ENCODE measurements around the gene ACVR2A.
A peak's percentile ranks its signal among the peaks of the same experiment; 100 is the strongest.

The ACVR2A gene

GRCh38 chr2:147844697-147845410, at the start of gene ACVR2A:
ACVR2A (plus strand) TSS chr2:147845029; CDS start chr2:147845153, 124 bp downstream.
- DNase-seq (ENCODE audit: low read depth in 3 of 3, low spot score in 1 of 3), result peak in 1 of 3 donors; percentile 3

GRCh38 chr2:147800316-147800715, 44.5 kb upstream of the ACVR2A start:
- no peak for DNase-seq (ENCODE audit: low read depth in 3 of 3, low spot score in 1 of 3)

DNA sequence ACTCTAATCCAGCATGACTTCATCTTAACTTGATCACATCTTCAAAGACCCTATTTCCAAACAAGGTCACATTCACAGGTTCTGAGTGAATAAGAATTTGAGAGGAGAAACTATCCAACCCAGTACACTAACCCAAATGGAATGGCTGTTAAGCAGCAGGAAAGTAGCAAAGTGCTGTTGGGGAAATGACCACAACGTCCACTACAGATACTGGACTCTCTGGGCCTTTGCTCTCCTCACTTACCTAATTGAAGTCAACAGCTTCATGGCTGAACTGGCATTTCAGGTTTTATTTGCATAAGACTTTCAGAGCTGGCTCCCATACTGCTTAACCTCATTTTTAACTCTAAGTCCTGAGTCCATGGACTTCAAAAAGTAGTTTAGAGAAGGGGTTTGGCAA, 38.0 kb upstream of the ACVR2A start:
- no peak for DNase-seq (ENCODE audit: low read depth in 3 of 3, low spot score in 1 of 3)

- no peak for DNase-seq (ENCODE audit: low read depth in 3 of 3, low spot score in 1 of 3)
Observed at GRCh38 chr2:147808520-147808919, 36.3 kb upstream of the ACVR2A start.

- DNase-seq (ENCODE audit: low read depth in 3 of 3, low spot score in 1 of 3), result no peak
Observed at GRCh38 chr2:147810883-147811765, 33.7 kb upstream of the ACVR2A start.

DNA sequence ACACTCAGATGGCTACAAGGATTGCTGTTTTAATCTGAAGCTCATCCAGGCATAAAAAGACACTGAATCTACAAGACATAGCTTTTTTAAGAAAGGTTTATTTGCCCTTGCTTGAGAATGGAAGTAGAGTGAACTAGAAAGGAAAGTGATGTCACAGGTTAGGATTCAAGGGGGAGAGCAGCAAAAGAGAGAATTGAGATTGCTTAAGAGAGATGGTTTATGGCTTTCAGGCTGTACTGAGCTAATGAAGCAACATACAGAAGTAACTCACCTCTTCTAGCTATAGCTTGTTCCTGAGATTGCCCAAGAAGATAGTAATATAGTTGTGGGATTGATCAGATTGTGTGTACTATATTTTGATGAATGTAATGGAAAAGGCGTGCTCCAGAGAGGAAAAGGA, 26.1 kb upstream of the ACVR2A start:
- no peak for DNase-seq (ENCODE audit: low read depth in 3 of 3, low spot score in 1 of 3)

- DNase-seq (ENCODE audit: low read depth in 3 of 3, low spot score in 1 of 3), result no peak
Observed at GRCh38 chr2:147824620-147825019, 20.2 kb upstream of the ACVR2A start.

DNA sequence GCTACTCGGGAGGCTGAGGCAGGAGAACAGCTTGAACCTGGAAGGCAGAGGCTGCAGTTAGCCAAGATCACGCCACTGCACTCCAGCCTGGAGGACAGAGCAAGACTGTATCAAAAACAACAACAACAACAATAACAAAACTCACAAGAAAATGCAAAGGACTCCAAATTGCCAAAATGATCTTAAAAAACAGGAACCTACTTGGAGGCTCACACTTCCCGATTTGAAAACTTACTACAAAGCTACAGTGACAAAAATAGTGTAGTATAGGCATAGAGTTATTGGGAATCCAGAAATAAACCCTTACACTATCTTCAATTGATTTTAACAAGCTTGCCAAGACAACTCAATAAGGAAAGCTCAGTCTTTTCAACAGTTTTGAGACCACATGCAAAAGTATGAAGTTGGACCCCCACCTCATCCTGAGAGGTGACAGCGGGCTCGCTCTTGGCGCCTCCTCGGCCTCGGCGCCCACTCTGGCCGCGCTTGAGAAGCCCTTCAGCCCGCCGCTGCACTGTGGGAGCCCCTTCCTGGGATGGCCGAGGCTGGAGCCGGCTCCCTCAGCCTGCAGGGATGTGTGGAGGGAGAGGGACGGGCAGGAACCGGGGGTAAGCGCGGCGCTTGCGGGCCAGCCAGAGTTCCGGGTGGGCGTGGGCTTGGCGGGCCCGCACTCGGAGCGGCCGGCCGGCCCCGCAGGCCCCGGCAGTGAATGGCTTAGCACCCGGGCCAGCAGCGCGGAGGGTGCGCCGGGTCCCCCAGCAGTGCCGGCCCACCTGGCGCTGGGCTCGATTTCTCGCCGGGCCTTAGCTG, 18.3 kb upstream of the ACVR2A start:
- DNase-seq (ENCODE audit: low read depth in 3 of 3, low spot score in 1 of 3), result no peak

- no peak for DNase-seq (ENCODE audit: low read depth in 3 of 3, low spot score in 1 of 3)
Observed at GRCh38 chr2:147827088-147827375, 17.8 kb upstream of the ACVR2A start.

DNA sequence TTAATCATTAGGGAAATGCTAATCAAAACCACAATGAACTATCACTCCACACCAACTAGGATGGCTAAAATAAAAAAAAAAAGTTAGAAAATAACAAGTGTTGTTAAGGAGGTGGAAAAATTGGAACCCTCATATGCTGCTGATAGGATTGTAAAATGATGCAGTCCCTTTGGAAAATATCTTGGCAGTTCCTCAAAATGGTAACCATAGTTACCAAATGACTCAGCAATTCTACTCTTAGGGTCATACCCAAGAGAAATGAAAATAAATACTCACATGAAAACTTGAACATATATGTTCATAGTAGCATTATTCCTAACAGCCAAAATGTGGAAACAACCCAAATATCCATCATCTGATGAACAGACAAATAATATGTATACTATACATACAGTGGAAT, 15.7 kb upstream of the ACVR2A start:
- no peak for DNase-seq (ENCODE audit: low read depth in 3 of 3, low spot score in 1 of 3)

- DNase-seq (ENCODE audit: low read depth in 3 of 3, low spot score in 1 of 3), result no peak
Observed at GRCh38 chr2:147836099-147836498, 8.7 kb upstream of the ACVR2A start.

DNA sequence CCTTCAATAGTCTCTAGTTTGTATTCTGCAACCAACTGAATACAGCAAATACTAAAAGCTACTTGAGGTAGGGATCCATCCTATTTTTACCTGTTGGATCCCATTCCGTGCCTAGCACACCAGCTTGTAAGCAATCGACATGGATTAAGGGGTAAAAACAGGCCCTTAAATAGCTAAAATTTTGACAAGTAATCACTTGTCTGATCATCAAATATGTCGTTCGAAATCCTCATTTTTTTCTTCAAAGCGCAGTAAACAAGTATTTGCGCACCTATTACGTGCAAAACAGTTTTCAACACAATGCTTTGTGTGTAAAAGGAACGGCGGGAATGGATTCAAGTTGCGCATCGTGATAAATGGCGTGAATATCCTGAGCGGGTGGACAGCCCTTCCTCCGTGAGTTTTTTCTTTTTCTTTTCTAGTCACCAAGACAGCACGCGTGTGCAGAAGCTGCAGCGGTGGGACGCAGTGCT, 1.4 kb upstream of the ACVR2A start:
- DNase-seq (ENCODE audit: low read depth in 3 of 3, low spot score in 1 of 3), result no peak

- DNase-seq (ENCODE audit: low read depth in 3 of 3, low spot score in 1 of 3), result peak; percentile 60 to 74 (median 65)
Observed at GRCh38 chr2:147843864-147844696, 749 bp upstream of the ACVR2A start.

DNA sequence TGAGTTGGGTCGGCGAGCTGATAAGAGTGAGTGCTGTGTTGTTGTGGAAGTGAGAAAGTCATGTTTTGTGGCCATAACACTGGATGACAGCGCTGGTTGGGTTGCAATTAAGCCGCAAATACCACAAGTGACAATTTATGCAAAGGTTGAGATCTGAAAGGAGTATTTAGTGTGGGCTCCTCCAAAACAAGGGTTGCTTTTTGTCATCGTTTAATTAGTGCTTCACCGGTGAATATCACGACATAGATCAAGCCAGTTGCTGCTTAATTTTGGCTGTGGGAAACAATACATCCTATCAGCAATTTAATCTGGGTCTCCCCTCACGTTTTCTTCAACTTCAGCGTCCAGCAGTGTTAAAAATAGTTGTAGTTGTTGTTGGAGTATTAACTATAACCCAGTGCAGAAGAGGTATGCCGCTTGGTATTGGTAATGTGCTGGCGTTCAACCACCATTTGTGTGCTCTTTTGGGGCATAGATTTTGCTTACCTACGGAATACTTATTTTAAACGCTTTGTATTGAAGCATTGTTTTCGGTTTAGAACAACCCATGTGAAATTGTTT, 662 bp downstream of the ACVR2A start:
- DNase-seq (ENCODE audit: low read depth in 3 of 3, low spot score in 1 of 3), result no peak

DNA sequence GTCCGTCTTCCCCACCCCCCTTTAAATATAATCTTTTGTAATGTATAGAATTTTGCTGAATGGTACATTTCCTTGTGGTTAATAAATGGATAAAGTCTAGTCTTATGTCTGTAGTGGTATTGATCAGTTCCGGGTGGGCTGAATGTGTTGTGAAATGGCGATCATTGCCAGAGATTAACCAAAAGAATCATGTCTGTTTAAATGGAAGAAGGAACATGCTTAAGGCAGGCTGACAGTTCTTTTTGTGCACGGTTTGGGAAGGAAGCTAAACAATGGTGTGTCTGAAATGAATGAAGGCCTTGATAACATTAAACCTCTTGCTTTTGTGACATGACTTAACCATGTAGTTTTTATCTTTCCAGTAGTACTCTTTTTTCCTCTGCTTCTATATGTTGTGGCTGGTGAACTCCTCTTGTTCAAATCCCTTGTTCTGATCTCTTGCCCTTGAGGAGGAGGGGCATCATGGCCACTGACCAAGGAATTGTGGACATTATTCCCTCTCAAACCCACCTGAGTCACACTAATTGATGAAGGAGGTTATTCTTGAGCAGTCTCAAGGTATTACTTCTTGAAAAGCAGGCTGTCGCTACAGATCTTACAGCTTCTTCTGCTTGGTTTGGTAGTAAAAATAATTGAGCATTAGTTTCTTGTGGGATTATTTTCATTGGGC, 1.7 kb downstream of the ACVR2A start:
- DNase-seq (ENCODE audit: low read depth in 3 of 3, low spot score in 1 of 3), result no peak

DNA sequence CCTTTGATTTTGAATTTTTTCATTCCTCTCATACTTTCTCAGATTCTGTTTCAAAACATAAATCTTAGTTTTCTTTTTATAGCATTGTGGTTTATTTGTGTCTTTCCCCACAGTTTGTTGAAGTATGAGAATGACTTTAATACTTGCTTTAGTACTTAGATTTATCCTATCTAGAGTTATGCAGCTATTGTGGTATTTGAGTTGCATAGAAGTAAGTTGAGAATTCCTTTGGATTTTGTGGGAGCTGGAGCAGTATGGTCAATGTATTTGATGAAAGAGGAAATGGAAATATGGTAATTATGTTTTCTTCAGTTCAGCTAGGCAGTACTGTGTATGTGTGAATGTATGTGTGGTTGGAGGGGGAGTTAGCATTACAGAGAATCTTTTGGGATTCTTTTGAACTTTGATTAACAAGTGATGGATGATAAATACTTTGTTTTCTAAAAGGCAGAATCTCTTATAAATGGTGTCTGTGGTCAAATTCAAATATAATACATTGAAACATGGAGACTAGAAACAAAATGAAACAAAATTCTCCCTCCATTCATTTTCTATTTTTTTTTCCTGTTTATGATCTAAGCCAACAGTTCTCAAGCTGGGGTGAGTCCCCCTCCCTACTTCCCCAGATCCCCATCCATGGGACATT, 3.0 kb downstream of the ACVR2A start:
- DNase-seq (ENCODE audit: low read depth in 3 of 3, low spot score in 1 of 3), result no peak

DNA sequence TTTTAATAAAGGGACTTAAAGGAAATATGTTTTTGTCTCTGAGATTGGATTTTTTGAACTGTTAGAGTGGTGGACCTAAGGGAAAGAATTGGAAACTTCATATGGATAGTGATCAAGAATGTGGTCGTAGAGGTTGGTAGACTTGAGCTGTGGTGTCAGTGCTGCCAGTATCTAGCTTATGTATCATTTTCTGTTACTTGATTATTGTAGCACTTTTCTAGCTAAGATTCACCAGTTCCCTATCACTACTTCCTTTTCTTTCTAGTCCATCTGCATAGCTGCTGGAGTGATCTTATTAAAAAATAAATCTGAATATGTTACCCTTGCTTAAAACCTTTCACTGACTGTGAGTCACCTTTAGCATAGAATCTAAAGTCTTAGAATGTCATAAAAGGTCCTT, 6.0 kb downstream of the ACVR2A start:
- DNase-seq (ENCODE audit: low read depth in 3 of 3, low spot score in 1 of 3), result no peak

- DNase-seq (ENCODE audit: low read depth in 3 of 3, low spot score in 1 of 3), result no peak
Observed at GRCh38 chr2:147851244-147851930, 6.6 kb downstream of the ACVR2A start.
